Measurements from ENCODE around the gene KIF5C. TPM values are rescaled to one million over a fixed set of nuclear protein-coding genes. Genes with fewer than 3 reads are reported as not detected.
A peak's percentile ranks its signal among the peaks of the same experiment; 100 is the strongest.

KIF5C gene
- total RNA-seq, 1 experiment from 2014 or later = 1.5 TPM

GRCh38 chr2:149015926-149016563 lies 141.0 kb downstream of the KIF5C start:
- peak overlapping the region; percentile 64 for H3K27ac Mint-ChIP-seq (ENCODE audit: unreplicated experiment)
- BruUV-seq (replicated peaks) = no TSS peak

GRCh38 chr2:149017116-149017985 lies 142.3 kb downstream of the KIF5C start:
- Histone ChIP-seq H3K36me3 (ENCODE audit: control insufficient read depth, insufficient read depth, low read length) (no peaks in the 10 kb centered on the region), H3K9me3 (no peaks in the 10 kb centered on the region), H3K4me1 (peaks cover 33% of the 10 kb centered on the region), H3K4me3 (ENCODE audit: low read depth, low read length) (no peak overlapping the region), H3K27me3 (replicated peaks; ENCODE audit: control insufficient read depth, insufficient read depth, low read length) (no peaks in the 10 kb centered on the region)
- Mint-ChIP-seq H3K27me3 (ENCODE audit: insufficient read depth, unreplicated experiment) (no peaks in the 10 kb centered on the region), H3K9me3 (ENCODE audit: unreplicated experiment) (no peaks in the 10 kb centered on the region), H3K4me1 (ENCODE audit: low read depth, unreplicated experiment) (peaks cover 56% of the 10 kb centered on the region), H3K4me3 (ENCODE audit: unreplicated experiment) (no peak overlapping the region), H3K27ac (ENCODE audit: unreplicated experiment) (peak overlapping the region; percentile 64), H3K36me3 (ENCODE audit: insufficient read depth, unreplicated experiment) (no peaks in the 10 kb centered on the region)
- intact Hi-C loops (cut with micrococcal nuclease; ENCODE audit: unreplicated experiment) = loop anchor here (1.0 to 5.0 kb wide), 5 partner anchors 21 to 544 kb away; partner anchors contain the start of gene LYPD6B
- peak; percentile 82 to 87 for DNase-seq
- no TSS peak for BruUV-seq (replicated peaks)
- TF ChIP-seq CTCF (IDR thresholded peaks at IDR 0.05; ENCODE audit: insufficient read depth in 1 of 2, low read depth in 1 of 2, low read length in 1 of 2, severe bottlenecking in 1 of 2, unreplicated experiment in 1 of 2) = peak; percentile 91 to 92
- CTCF ChIA-PET = interaction anchor here (0.8 to 6.1 kb wide), 10 partner anchors 12 to 556 kb away, joined by 3 to 65 read pairs (median 4); partner anchors contain the start of gene LYPD6B
- POLR2A ChIA-PET = no interaction called here

More at GRCh38 chr2:149015926-149016563, 141.0 kb downstream of the KIF5C start:
- Histone ChIP-seq H3K9me3 (no peaks in the 10 kb centered on the region), H3K36me3 (ENCODE audit: control insufficient read depth, insufficient read depth, low read length) (no peaks in the 10 kb centered on the region), H3K4me1 (peaks cover 33% of the 10 kb centered on the region), H3K4me3 (ENCODE audit: low read depth, low read length) (no peak overlapping the region), H3K27me3 (replicated peaks; ENCODE audit: control insufficient read depth, insufficient read depth, low read length) (no peaks in the 10 kb centered on the region)
- POLR2A ChIA-PET = no interaction called here
- Mint-ChIP-seq H3K4me3 (ENCODE audit: unreplicated experiment) (no peak overlapping the region), H3K9me3 (ENCODE audit: unreplicated experiment) (no peaks in the 10 kb centered on the region), H3K36me3 (ENCODE audit: insufficient read depth, unreplicated experiment) (no peaks in the 10 kb centered on the region), H3K27me3 (ENCODE audit: insufficient read depth, unreplicated experiment) (no peaks in the 10 kb centered on the region), H3K4me1 (ENCODE audit: low read depth, unreplicated experiment) (peaks cover 43% of the 10 kb centered on the region)
- CTCF ChIA-PET = interaction anchor here (1.1 to 6.1 kb wide), 3 partner anchors 23 to 558 kb away, joined by 5 to 65 read pairs (median 18); partner anchors contain the start of genes LYPD6 and LYPD6B
- no peak for TF ChIP-seq CTCF (IDR thresholded peaks at IDR 0.05; ENCODE audit: insufficient read depth in 1 of 2, low read depth in 1 of 2, low read length in 1 of 2, severe bottlenecking in 1 of 2, unreplicated experiment in 1 of 2)
- intact Hi-C loops (cut with micrococcal nuclease; ENCODE audit: unreplicated experiment) = loop anchor here (5.0 kb wide), 1 partner anchor 421 kb away; no protein-coding TSS in a partner anchor
- DNase-seq = no peak

- no peaks in the 10 kb centered on the region for H3K36me3 Mint-ChIP-seq (ENCODE audit: insufficient read depth, unreplicated experiment)
- peaks cover 56% of the 10 kb centered on the region for H3K4me1 Mint-ChIP-seq (ENCODE audit: low read depth, unreplicated experiment)
- H3K27me3 Mint-ChIP-seq (ENCODE audit: insufficient read depth, unreplicated experiment) = no peaks in the 10 kb centered on the region
- H3K4me3 Mint-ChIP-seq (ENCODE audit: unreplicated experiment) = no peak overlapping the region
- H3K36me3 ChIP-seq (ENCODE audit: control insufficient read depth, insufficient read depth, low read length) = no peaks in the 10 kb centered on the region
- intact Hi-C loops (cut with micrococcal nuclease; ENCODE audit: unreplicated experiment) = loop anchor here (5.0 kb wide), 1 partner anchor 418 kb away; no protein-coding TSS in a partner anchor
- no peak for TF ChIP-seq CTCF (IDR thresholded peaks at IDR 0.05; ENCODE audit: insufficient read depth in 1 of 2, low read depth in 1 of 2, low read length in 1 of 2, severe bottlenecking in 1 of 2, unreplicated experiment in 1 of 2)
- no peaks in the 10 kb centered on the region for H3K9me3 ChIP-seq
- DNase-seq = no peak
- no TSS peak for BruUV-seq (replicated peaks)
- CTCF ChIA-PET = interaction anchor here (6.1 kb wide), 1 partner anchor 20 kb away, joined by 65 read pairs; the partner anchor contains the start of gene LYPD6B
- H3K27ac Mint-ChIP-seq (ENCODE audit: unreplicated experiment) = peak overlapping the region; percentile 92
- POLR2A ChIA-PET = no interaction called here
- no peaks in the 10 kb centered on the region for H3K9me3 Mint-ChIP-seq (ENCODE audit: unreplicated experiment)
- no peak overlapping the region for H3K4me3 ChIP-seq (ENCODE audit: low read depth, low read length)
- H3K27me3 ChIP-seq (replicated peaks; ENCODE audit: control insufficient read depth, insufficient read depth, low read length) = no peaks in the 10 kb centered on the region
- H3K4me1 ChIP-seq = peaks cover 33% of the 10 kb centered on the region
Observed at GRCh38 chr2:149018981-149019380, 144.0 kb downstream of the KIF5C start.

Measured in Caco-2 (cell line).